Esophagus muscularis mucosa (tissue), 3 donors: ENCODE results near the gene STX18.

Experiments
- CTCF ChIP-seq, 3 experiments: fragments of 200-600 bp in 2 of 3; fragments of 450-650 bp in 1 of 3; sonication (generic) in 2 of 3; IDR thresholded peaks; one replicate each; pipeline ENCODE4 v1.5.1; 2017 to 2019; ENCODE audit warnings: antibody characterized with exemption in 3 of 3, mild to moderate bottlenecking in 2 of 3, moderate library complexity in 1 of 3
- POLR2A ChIP-seq: fragments of 450-650 bp; IDR thresholded peaks from one replicate; pipeline ENCODE4 v1.6.1; 2017; ENCODE audit warnings: antibody characterized with exemption, moderate library complexity, mild to moderate bottlenecking, low read depth

- no peak for TF ChIP-seq POLR2A
- TF ChIP-seq CTCF (IDR thresholded peaks at IDR 0.05): no peak
These were observed 78.9 kb downstream of the STX18 start for GRCh38 chr4:4462970-4463369.
